ENCODE results near the gene GCHFR. TPM values are rescaled to one million over a fixed set of nuclear protein-coding genes. Genes with fewer than 3 reads are reported as not detected.
A peak's percentile ranks its signal among the peaks of the same experiment; 100 is the strongest.

Gene GCHFR
- total and polyA plus RNA-seq, 4 donors = 50.5 to 229 (median 119) TPM

DNA sequence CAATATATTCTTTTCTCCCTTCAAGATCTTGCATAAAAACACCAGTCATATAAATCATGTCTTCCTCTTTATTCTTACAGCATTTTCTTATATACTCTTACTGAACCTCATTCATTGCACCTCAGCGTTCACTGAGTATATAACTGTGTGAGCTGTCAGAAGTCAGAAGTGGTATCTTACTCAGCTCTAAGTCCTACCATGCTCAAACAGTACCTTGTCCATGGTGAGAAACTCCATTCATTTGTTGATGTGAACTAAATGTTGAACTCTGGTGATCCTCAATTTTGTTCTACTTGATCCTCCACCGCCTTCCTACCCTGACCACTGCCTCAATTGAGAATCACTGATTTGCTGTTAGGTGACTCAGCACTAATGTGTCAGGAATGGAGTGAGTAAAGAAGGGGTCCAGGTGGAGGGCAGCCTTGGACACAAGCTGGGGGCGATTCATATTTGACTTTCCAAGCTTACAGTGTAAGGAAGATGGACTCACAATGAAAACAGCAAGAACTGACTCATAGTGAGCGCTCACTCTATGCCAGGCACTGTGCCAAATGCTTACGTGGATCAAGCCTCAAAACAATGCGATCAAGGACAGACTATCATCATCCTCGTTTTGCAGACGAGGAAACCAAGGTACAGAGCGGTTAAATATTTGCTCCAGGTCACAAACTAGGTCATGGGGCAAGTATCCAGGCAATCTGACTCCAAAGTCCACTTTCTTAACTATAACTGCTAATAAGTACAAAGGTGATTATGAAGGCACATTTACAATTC, 29.5 kb downstream of the GCHFR start (continued):
- TF ChIP-seq, protein P1, sequence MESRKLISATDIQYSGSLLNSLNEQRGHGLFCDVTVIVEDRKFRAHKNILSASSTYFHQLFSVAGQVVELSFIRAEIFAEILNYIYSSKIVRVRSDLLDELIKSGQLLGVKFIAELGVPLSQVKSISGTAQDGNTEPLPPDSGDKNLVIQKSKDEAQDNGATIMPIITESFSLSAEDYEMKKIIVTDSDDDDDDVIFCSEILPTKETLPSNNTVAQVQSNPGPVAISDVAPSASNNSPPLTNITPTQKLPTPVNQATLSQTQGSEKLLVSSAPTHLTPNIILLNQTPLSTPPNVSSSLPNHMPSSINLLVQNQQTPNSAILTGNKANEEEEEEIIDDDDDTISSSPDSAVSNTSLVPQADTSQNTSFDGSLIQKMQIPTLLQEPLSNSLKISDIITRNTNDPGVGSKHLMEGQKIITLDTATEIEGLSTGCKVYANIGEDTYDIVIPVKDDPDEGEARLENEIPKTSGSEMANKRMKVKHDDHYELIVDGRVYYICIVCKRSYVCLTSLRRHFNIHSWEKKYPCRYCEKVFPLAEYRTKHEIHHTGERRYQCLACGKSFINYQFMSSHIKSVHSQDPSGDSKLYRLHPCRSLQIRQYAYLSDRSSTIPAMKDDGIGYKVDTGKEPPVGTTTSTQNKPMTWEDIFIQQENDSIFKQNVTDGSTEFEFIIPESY (IDR thresholded peaks at IDR 0.05) = peak; percentile 83
- TF ChIP-seq TAF1 (conservative IDR thresholded peaks at IDR 0.05) (no peak), HNF4A (conservative IDR thresholded peaks at IDR 0.05) (peak; percentile 99 to 100), GABPA (IDR thresholded peaks at IDR 0.05 in 1 of 2, conservative IDR thresholded peaks at IDR 0.05 in 1 of 2) (no peak), SP1 (IDR thresholded peaks at IDR 0.05) (peak; percentile 98)

DNA sequence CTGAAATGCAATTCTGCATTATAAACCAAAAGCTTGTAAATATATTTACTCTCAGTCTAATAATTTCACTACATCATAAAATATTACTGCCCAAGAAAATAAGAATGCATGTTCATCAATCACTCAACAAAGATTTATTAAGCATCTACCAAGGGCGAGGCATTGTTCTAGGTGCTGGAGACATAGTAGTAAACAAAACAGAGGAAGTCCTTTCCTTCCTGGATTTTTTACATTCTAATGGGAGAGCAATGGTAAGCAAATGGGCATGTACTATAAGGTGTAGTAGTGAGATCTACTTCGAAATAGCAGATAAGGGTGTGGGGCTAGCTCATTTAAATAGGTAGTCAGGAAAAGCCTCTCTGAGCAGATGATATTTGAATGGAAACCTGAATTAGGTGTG, 32.2 kb downstream of the GCHFR start:
- H3K36me3 ChIP-seq (ENCODE audit: control insufficient read depth in 4 of 4, insufficient read depth in 3 of 4, low read depth in 1 of 4, low read length in 3 of 4) = peaks cover 0 to 5% (median under 1%) of the 10 kb centered on the region in 4 donors
- H3K27me3 ChIP-seq (ENCODE audit: control insufficient read depth in 4 of 4, insufficient read depth in 4 of 4, low read length in 3 of 4) = no peaks in the 10 kb centered on the region
- TF ChIP-seq FOXA1 (IDR thresholded peaks at IDR 0.05) (no peak), RAD21 (IDR thresholded peaks at IDR 0.05) (no peak), HNF4G (IDR thresholded peaks at IDR 0.05) (no peak), JUND (IDR thresholded peaks at IDR 0.05) (no peak), EGR1 (IDR thresholded peaks at IDR 0.05; ENCODE audit: low read depth in 2 of 2) (no peak), GABPA (IDR thresholded peaks at IDR 0.05 in 1 of 2, conservative IDR thresholded peaks at IDR 0.05 in 1 of 2) (no peak), SP1 (IDR thresholded peaks at IDR 0.05) (no peak)
- TF ChIP-seq, protein P2, sequence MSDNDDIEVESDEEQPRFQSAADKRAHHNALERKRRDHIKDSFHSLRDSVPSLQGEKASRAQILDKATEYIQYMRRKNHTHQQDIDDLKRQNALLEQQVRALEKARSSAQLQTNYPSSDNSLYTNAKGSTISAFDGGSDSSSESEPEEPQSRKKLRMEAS (IDR thresholded peaks at IDR 0.05) = no peak
- H3K9me3 ChIP-seq (ENCODE audit: control insufficient read depth in 4 of 4, low read length in 3 of 4) = no peaks in the 10 kb centered on the region
- H3K4me3 ChIP-seq (ENCODE audit: low read depth in 1 of 3, low read length in 3 of 3) = no peak overlapping the region
- no peak overlapping the region for H3K27ac ChIP-seq (ENCODE audit: low read depth in 1 of 2, low read length in 2 of 2)
- 85% methylated on average over 2 of the region's 2 CpGs for WGBS
- H3K4me1 ChIP-seq (ENCODE audit: control insufficient read depth in 4 of 4, insufficient read depth in 4 of 4, low read length in 3 of 4) = peaks cover 10 to 12% (median 11%) of the 10 kb centered on the region in 4 donors
- DNase-seq (ENCODE audit: low spot score) = no peak
- H3K9ac ChIP-seq (ENCODE audit: low read depth in 1 of 2, low read length in 2 of 2) = no peak overlapping the region

DNA sequence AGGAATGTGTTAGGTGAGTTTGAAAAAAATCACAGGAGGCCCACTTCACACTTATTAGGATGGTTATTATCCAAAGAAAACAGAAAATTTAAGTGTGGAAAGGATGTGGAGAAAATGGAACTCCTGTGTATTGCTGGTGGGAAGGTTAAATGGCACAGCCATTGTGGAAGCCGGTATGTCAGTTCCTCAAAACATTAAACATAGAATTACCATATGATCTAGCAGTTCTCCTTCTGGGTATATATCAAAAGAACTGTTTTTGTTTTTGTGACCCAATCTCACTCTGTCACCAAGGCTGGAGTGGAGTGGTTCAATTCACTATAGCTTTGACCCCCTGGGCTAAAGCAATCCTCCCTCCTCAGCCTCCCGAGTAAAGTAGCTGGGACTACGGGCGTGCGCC, 32.6 kb downstream of the GCHFR start:
- 95% methylated on average over 5 of the region's 5 CpGs for WGBS
- DNase-seq (ENCODE audit: low spot score) = no peak
- peak overlapping the region in 1 of 2 donors; percentile 28 for H3K27ac ChIP-seq (ENCODE audit: low read depth in 1 of 2, low read length in 2 of 2)

More for the DNA sequence above, 32.6 kb downstream of the GCHFR start:
- peaks cover 0 to 5% (median 0%) of the 10 kb centered on the region in 4 donors for H3K36me3 ChIP-seq (ENCODE audit: control insufficient read depth in 4 of 4, insufficient read depth in 3 of 4, low read depth in 1 of 4, low read length in 3 of 4)
- H3K4me1 ChIP-seq (ENCODE audit: control insufficient read depth in 4 of 4, insufficient read depth in 4 of 4, low read length in 3 of 4) = peaks cover 10 to 15% (median 13%) of the 10 kb centered on the region in 4 donors
- no peaks in the 10 kb centered on the region for H3K9me3 ChIP-seq (ENCODE audit: control insufficient read depth in 4 of 4, low read length in 3 of 4)
- no peaks in the 10 kb centered on the region for H3K27me3 ChIP-seq (ENCODE audit: control insufficient read depth in 4 of 4, insufficient read depth in 4 of 4, low read length in 3 of 4)
- no peak overlapping the region for H3K4me3 ChIP-seq (ENCODE audit: low read depth in 1 of 3, low read length in 3 of 3)
- no peak overlapping the region for H3K9ac ChIP-seq (ENCODE audit: low read depth in 1 of 2, low read length in 2 of 2)
- TF ChIP-seq TAF1 (conservative IDR thresholded peaks at IDR 0.05) (no peak), FOXA1 (IDR thresholded peaks at IDR 0.05) (no peak), NR2F2 (IDR thresholded peaks at IDR 0.05) (no peak), REST (IDR thresholded peaks at IDR 0.05) (no peak), HNF4A (conservative IDR thresholded peaks at IDR 0.05) (no peak), GABPA (IDR thresholded peaks at IDR 0.05 in 1 of 2, conservative IDR thresholded peaks at IDR 0.05 in 1 of 2) (no peak), RAD21 (IDR thresholded peaks at IDR 0.05) (no peak), EGR1 (IDR thresholded peaks at IDR 0.05; ENCODE audit: low read depth in 2 of 2) (no peak), FOXA2 (IDR thresholded peaks at IDR 0.05) (no peak), SP1 (IDR thresholded peaks at IDR 0.05) (no peak), JUND (IDR thresholded peaks at IDR 0.05) (no peak), HNF4G (IDR thresholded peaks at IDR 0.05) (no peak)
- TF ChIP-seq, protein P1 (IDR thresholded peaks at IDR 0.05) = no peak
- TF ChIP-seq, protein P2 (IDR thresholded peaks at IDR 0.05) = no peak
- TF ChIP-seq, protein P3, sequence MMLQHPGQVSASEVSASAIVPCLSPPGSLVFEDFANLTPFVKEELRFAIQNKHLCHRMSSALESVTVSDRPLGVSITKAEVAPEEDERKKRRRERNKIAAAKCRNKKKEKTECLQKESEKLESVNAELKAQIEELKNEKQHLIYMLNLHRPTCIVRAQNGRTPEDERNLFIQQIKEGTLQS (IDR thresholded peaks at IDR 0.05) = no peak
- TF ChIP-seq, protein P4, sequence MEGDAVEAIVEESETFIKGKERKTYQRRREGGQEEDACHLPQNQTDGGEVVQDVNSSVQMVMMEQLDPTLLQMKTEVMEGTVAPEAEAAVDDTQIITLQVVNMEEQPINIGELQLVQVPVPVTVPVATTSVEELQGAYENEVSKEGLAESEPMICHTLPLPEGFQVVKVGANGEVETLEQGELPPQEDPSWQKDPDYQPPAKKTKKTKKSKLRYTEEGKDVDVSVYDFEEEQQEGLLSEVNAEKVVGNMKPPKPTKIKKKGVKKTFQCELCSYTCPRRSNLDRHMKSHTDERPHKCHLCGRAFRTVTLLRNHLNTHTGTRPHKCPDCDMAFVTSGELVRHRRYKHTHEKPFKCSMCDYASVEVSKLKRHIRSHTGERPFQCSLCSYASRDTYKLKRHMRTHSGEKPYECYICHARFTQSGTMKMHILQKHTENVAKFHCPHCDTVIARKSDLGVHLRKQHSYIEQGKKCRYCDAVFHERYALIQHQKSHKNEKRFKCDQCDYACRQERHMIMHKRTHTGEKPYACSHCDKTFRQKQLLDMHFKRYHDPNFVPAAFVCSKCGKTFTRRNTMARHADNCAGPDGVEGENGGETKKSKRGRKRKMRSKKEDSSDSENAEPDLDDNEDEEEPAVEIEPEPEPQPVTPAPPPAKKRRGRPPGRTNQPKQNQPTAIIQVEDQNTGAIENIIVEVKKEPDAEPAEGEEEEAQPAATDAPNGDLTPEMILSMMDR (IDR thresholded peaks at IDR 0.05; ENCODE audit: low read depth, low read length, missing input control) = no peak
